ENCODE measurements around the gene SIMC1. TPM values are rescaled to one million over a fixed set of nuclear protein-coding genes. Genes with fewer than 3 reads are reported as not detected.

SIMC1 gene
- total RNA-seq, 3 donors from 2014 or later (not counting 1 experiment from before 2014, with no cell fraction given), result 19.6 to 30.2 (median 27.8) TPM

GRCh38 chr5:176394881-176395675 is 156.9 kb downstream of the SIMC1 start:
- Mint-ChIP-seq H3K4me1 (no peaks in the 10 kb centered on the region), H3K27me3 (ENCODE audit: low read depth in 2 of 2) (no peaks in the 10 kb centered on the region), H3K9me3 (no peaks in the 10 kb centered on the region), H3K4me3 (no peak overlapping the region), H3K36me3 (no peaks in the 10 kb centered on the region), H3K27ac (no peak overlapping the region)
- DNase-seq, result no peak
- TF ChIP-seq, protein P1, sequence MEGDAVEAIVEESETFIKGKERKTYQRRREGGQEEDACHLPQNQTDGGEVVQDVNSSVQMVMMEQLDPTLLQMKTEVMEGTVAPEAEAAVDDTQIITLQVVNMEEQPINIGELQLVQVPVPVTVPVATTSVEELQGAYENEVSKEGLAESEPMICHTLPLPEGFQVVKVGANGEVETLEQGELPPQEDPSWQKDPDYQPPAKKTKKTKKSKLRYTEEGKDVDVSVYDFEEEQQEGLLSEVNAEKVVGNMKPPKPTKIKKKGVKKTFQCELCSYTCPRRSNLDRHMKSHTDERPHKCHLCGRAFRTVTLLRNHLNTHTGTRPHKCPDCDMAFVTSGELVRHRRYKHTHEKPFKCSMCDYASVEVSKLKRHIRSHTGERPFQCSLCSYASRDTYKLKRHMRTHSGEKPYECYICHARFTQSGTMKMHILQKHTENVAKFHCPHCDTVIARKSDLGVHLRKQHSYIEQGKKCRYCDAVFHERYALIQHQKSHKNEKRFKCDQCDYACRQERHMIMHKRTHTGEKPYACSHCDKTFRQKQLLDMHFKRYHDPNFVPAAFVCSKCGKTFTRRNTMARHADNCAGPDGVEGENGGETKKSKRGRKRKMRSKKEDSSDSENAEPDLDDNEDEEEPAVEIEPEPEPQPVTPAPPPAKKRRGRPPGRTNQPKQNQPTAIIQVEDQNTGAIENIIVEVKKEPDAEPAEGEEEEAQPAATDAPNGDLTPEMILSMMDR (IDR thresholded peaks at IDR 0.05), result no peak
- intact Hi-C loops (cut with micrococcal nuclease), result no loop called here
- WGBS (ENCODE audit: insufficient coverage), result 97% methylated on average over 11 of the region's 11 CpGs
- Histone ChIP-seq H3K9me3 (ENCODE audit: control insufficient read depth, insufficient read depth, low read length) (no peaks in the 10 kb centered on the region), H3K27ac (ENCODE audit: low read length) (no peak overlapping the region), H3K4me3 (ENCODE audit: low read length) (no peak overlapping the region), H3K4me1 (ENCODE audit: control insufficient read depth, insufficient read depth, low read length) (peaks cover 2% of the 10 kb centered on the region), H3K36me3 (ENCODE audit: control insufficient read depth, insufficient read depth, low read length) (peaks cover 18% of the 10 kb centered on the region), H3K27me3 (ENCODE audit: control insufficient read depth, insufficient read depth, low read length) (no peaks in the 10 kb centered on the region)
- no peak for ATAC-seq

Other genes starting within 250 kb of the SIMC1 start
- 10 to 100 TPM; 36.8 to 76.3 (median 75.7) TPM for gene KIAA1191, start 123.3 kb downstream of the SIMC1 start, total RNA-seq
- gene ARL10, start 127.1 kb downstream of the SIMC1 start, total RNA-seq, result 1 to 10 TPM in 2 of 3 donors, under 1 TPM in 1; 0.75 to 6.8 (median 6.7) TPM
- gene NOP16, start 150.2 kb downstream of the SIMC1 start, total RNA-seq, result 10 to 100 TPM in 2 of 3 donors, 1 to 10 TPM in 1; 6.4 to 12.4 (median 12.1) TPM
- 10 to 100 TPM; 83.5 to 90.2 (median 86.2) TPM for gene HIGD2A, start 150.3 kb downstream of the SIMC1 start, total RNA-seq
- gene CLTB, start 178.1 kb downstream of the SIMC1 start, total RNA-seq, result 10 to 100 TPM; 60.6 to 77.2 (median 70.4) TPM
- 10 to 100 TPM; 32.1 to 32.5 (median 32.1) TPM for gene FAF2, start 210.0 kb downstream of the SIMC1 start, total RNA-seq

Measured in natural killer cell (primary cell).